A549 (cell line): ENCODE data around the gene FTCD. TPM values are rescaled to one million over a fixed set of nuclear protein-coding genes. Genes with fewer than 3 reads are reported as not detected.

Experiments used
- ATAC-seq, 2 experiments: fragments of 200-7000 bp in 1 of 2; fragments of >200 bp in 1 of 2; cut with Nextera tagmentation in 1 of 2; cut with Tn5 transposase in 1 of 2; 3 replicates each; pipeline versions ENCODE4 v1.8.0 to v1.9.1; 2018 to 2020; ENCODE audit warnings: mild to moderate bottlenecking in 1 of 2, moderate library complexity in 1 of 2
- CTCF ChIA-PET: fragments of 300-600 bp; sonication (Branson Sonifier 250); formaldehyde crosslinking; extraction: SDS; loops from one replicate; lab custom pipeline; 2021; ENCODE audit warnings: antibody characterized with exemption, inconsistent platforms; lab: Yijun Ruan, JAX
- POLR2A ChIA-PET: fragments of 350-600 bp; formaldehyde crosslinking; extraction: SDS; loops from one replicate; lab custom pipeline; 2021; ENCODE audit warnings: antibody characterized with exemption, inconsistent platforms; lab: Yijun Ruan, JAX
- DNase-seq, 2 experiments: peaks; one replicate each; pipeline versions ENCODE4 v3.0.0 to v3.0.0-alpha.2; 2011 to 2016; ENCODE audit warnings: low read depth in 1 of 2, low spot score in 1 of 2
- FAIRE-seq: peaks from 2 replicates; lab custom pipeline; 2011; peaks lifted over from hg19 to GRCh38; lab: Jason Lieb, UNC
- H3K27ac ChIP-seq, 2 experiments: fragments of >200 bp; sonication (Bioruptor Twin); formaldehyde crosslinking; 3 replicates each; pipeline ENCODE4 v1.5.1; 2016 to 2017
- H3K4me1 ChIP-seq: fragments of >200 bp; sonication (Bioruptor Twin); formaldehyde crosslinking; 3 replicates; pipeline ENCODE4 v1.6.1; 2016
- H3K4me2 ChIP-seq: fragments of >200 bp; sonication (Bioruptor Twin); formaldehyde crosslinking; 3 replicates; pipeline ENCODE4 v1.6.1; 2016
- H3K4me3 ChIP-seq: fragments of >200 bp; sonication (Bioruptor Twin); formaldehyde crosslinking; 3 replicates; pipeline ENCODE4 v1.5.1; 2016
- H3K9me3 ChIP-seq: fragments of >200 bp; sonication (Bioruptor Twin); formaldehyde crosslinking; 3 replicates; pipeline ENCODE4 v1.6.1; 2016
- CBX2 ChIP-seq: fragments of 200-600 bp; sonication (generic); IDR thresholded peaks from 2 replicates; pipeline ENCODE4 v1.6.1; 2016; ENCODE audit warnings: low read depth, mild to moderate bottlenecking, borderline replicate concordance
- CBX8 ChIP-seq: fragments of 200-600 bp; sonication (generic); IDR thresholded peaks from 2 replicates; pipeline ENCODE4 v1.6.1; 2016
- CHD2 ChIP-seq: fragments of 150-350 bp; IDR thresholded peaks from 2 replicates; pipeline ENCODE4 v1.6.1; 2014; ENCODE audit warnings: low read length; ENCODE audit not compliant: partially characterized antibody
- EHF ChIP-seq: fragments of 250-450 bp; sonication (Bioruptor Pico); IDR thresholded peaks from 2 replicates; pipeline ENCODE4 v1.5.0; 2020; ENCODE audit warnings: mild to moderate bottlenecking
- ELK1 ChIP-seq: fragments of 150-350 bp; IDR thresholded peaks from 2 replicates; pipeline ENCODE4 v1.6.1; 2014; ENCODE audit warnings: low read depth, mild to moderate bottlenecking, low read length
- EP300 ChIP-seq, 2 experiments: fragments of >200 bp; sonication (Bioruptor Twin); formaldehyde crosslinking; IDR thresholded peaks; 2 replicates in 1 of 2; 3 replicates in 1 of 2; pipeline ENCODE4 v1.6.1; 2016 to 2017
- FOSB ChIP-seq: fragments of 250-450 bp; sonication (Bioruptor Pico); IDR thresholded peaks from 2 replicates; pipeline ENCODE4 v1.5.0; 2020; ENCODE audit warnings: mild to moderate bottlenecking, moderate library complexity
- GATA3 ChIP-seq: IDR thresholded peaks from 2 replicates; pipeline ENCODE4 v1.6.1; 2012; ENCODE audit warnings: borderline replicate concordance
- HEYL ChIP-seq: fragments of 250-450 bp; sonication (Bioruptor Pico); IDR thresholded peaks from 2 replicates; pipeline ENCODE4 v1.8.0; 2021; ENCODE audit warnings: mild to moderate bottlenecking, moderate library complexity
- HOXB13 ChIP-seq: fragments of 250-450 bp; sonication (Bioruptor Pico); IDR thresholded peaks from 2 replicates; pipeline ENCODE4 v1.5.0; 2020; ENCODE audit warnings: low read depth, mild to moderate bottlenecking, moderate library complexity
- JUNB ChIP-seq: fragments of >200 bp; sonication (Bioruptor Twin); formaldehyde crosslinking; IDR thresholded peaks from 2 replicates; pipeline ENCODE4 v1.6.1; 2016
- MAFK ChIP-seq: fragments of 450-650 bp; IDR thresholded peaks from 2 replicates; pipeline ENCODE4 v1.6.1; 2014; ENCODE audit not compliant: partially characterized antibody
- MAZ ChIP-seq: fragments of 150-350 bp; IDR thresholded peaks from 2 replicates; pipeline ENCODE4 v1.6.1; 2014; ENCODE audit warnings: antibody characterized with exemption, low read depth, low read length, borderline replicate concordance
- MYC ChIP-seq: IDR thresholded peaks from 2 replicates; pipeline ENCODE4 v1.6.1; 2012; ENCODE audit warnings: mild to moderate bottlenecking, inconsistent platforms, low read length, improper control_type of control experiment, borderline replicate concordance
- NFE2L2 ChIP-seq: fragments of 150-350 bp; conservative IDR thresholded peaks from 2 replicates; pipeline ENCODE4 v1.6.1; 2014; ENCODE audit warnings: low read length
- NPAS2 ChIP-seq: fragments of 250-450 bp; sonication (Bioruptor Pico); IDR thresholded peaks from 2 replicates; pipeline ENCODE4 v1.8.0; 2022; ENCODE audit warnings: mild to moderate bottlenecking, moderate library complexity, borderline replicate concordance
- POLR2AphosphoS2 ChIP-seq: conservative IDR thresholded peaks from 2 replicates; pipeline ENCODE4 v1.6.1; 2012; ENCODE audit warnings: low read length, improper control_type of control experiment, inconsistent platforms
- RAD21 ChIP-seq, 2 experiments: fragments of >200 bp in 1 of 2; sonication (Bioruptor Twin) in 1 of 2; formaldehyde crosslinking in 1 of 2; IDR thresholded peaks in 1 of 2; conservative IDR thresholded peaks in 1 of 2; 2 replicates in 1 of 2; 3 replicates in 1 of 2; pipeline ENCODE4 v1.6.1; 2012 to 2018; ENCODE audit warnings: inconsistent platforms in 1 of 2
- RCOR1 ChIP-seq: fragments of 150-350 bp; IDR thresholded peaks from 2 replicates; pipeline ENCODE4 v1.6.1; 2014; ENCODE audit warnings: antibody characterized with exemption, low read length, low read depth
- RNF2 ChIP-seq: fragments of 200-600 bp; sonication (generic); IDR thresholded peaks from 2 replicates; pipeline ENCODE4 v1.6.1; 2016; ENCODE audit warnings: low read depth, mild to moderate bottlenecking, antibody characterized with exemption, moderate library complexity, borderline replicate concordance
- WGBS: methylation state at CpG from one replicate; pipeline ENCODE4 v1.1.6; 2017; ENCODE audit errors: missing lambda C conversion rate; 5-methylcytosine and 5-hydroxymethylcytosine counted together
- polyA plus RNA-seq, 4 experiments: library from polyadenylated mRNA; depleted of rRNA in 3 of 4; stranded (reverse); fragments of >200 nt; fragmentation: RNase III in 1 of 4; extraction: RNeasy Plus Mini Kit Qiagen cat#74134 plus additional on column Dnase treatment in 1 of 4; gene quantifications; 2 replicates in 3 of 4; 3 replicates in 1 of 4; pipeline ENCODE4 v1.2.3, GENCODE V29; 2011 to 2017
- TF ChIP-seq, protein P1 (sequence below): fragments of >200 bp; sonication (Bioruptor Twin); formaldehyde crosslinking; IDR thresholded peaks from 3 replicates; pipeline ENCODE4 v1.5.1; 2016
- TF ChIP-seq, protein P2 (sequence below): fragments of >200 bp; sonication (Bioruptor Twin); formaldehyde crosslinking; IDR thresholded peaks from 3 replicates; pipeline ENCODE4 v1.6.1; 2016

Gene FTCD
- polyA plus RNA-seq, 2 of the 4 experiments (the other 2 are of a cell fraction): not detected

DNA sequence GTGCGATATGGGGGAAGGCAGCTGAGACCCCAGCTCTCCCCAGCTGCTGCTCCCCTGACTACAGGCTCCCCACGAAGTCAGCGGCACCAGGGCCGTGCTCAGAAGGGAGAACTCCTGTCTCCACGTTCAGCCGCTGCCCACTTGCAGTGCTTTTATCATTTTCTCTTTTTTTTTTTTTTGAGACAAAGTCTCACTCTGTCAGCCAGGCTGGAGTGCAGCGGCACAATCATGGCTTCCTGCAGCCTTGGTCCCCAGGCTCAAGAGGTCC is 933 bp upstream of the FTCD start:
- H3K4me2 ChIP-seq: no peak overlapping the region
- TF ChIP-seq, protein P1, sequence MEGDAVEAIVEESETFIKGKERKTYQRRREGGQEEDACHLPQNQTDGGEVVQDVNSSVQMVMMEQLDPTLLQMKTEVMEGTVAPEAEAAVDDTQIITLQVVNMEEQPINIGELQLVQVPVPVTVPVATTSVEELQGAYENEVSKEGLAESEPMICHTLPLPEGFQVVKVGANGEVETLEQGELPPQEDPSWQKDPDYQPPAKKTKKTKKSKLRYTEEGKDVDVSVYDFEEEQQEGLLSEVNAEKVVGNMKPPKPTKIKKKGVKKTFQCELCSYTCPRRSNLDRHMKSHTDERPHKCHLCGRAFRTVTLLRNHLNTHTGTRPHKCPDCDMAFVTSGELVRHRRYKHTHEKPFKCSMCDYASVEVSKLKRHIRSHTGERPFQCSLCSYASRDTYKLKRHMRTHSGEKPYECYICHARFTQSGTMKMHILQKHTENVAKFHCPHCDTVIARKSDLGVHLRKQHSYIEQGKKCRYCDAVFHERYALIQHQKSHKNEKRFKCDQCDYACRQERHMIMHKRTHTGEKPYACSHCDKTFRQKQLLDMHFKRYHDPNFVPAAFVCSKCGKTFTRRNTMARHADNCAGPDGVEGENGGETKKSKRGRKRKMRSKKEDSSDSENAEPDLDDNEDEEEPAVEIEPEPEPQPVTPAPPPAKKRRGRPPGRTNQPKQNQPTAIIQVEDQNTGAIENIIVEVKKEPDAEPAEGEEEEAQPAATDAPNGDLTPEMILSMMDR: no peak
- TF ChIP-seq RNF2: no peak
- TF ChIP-seq, all 56 proteins: peak for 0
- ChIA-PET POLR2A (no interaction called here), CTCF (interaction anchor here (5.2 kb wide), 1 partner anchor 13 kb away, joined by 34 read pairs; no protein-coding TSS in a partner anchor)
- H3K4me1 ChIP-seq: no peaks in the 10 kb centered on the region
- FAIRE-seq (no peak), DNase-seq (no peak), ATAC-seq (no peak)
- H3K27ac ChIP-seq: no peak overlapping the region
- WGBS: 87% methylated on average over 7 of the region's 7 CpGs
- no peaks in the 10 kb centered on the region for H3K9me3 ChIP-seq
- no peak overlapping the region for H3K4me3 ChIP-seq

GRCh38 chr21:46154955-46155513 is 345 bp downstream of the FTCD start:
- TF ChIP-seq NFE2L2: no peak
- TF ChIP-seq POLR2AphosphoS2: no peak
- TF ChIP-seq HOXB13: no peak
- TF ChIP-seq MAFK: no peak
- TF ChIP-seq, protein P2, sequence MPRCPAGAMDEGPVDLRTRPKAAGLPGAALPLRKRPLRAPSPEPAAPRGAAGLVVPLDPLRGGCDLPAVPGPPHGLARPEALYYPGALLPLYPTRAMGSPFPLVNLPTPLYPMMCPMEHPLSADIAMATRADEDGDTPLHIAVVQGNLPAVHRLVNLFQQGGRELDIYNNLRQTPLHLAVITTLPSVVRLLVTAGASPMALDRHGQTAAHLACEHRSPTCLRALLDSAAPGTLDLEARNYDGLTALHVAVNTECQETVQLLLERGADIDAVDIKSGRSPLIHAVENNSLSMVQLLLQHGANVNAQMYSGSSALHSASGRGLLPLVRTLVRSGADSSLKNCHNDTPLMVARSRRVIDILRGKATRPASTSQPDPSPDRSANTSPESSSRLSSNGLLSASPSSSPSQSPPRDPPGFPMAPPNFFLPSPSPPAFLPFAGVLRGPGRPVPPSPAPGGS: no peak
- TF ChIP-seq CHD2: no peak
- TF ChIP-seq EP300 (IDR thresholded peaks at IDR 0.05): no peak
- no peak for TF ChIP-seq RAD21 (conservative IDR thresholded peaks at IDR 0.05 in 1 of 2, IDR thresholded peaks at IDR 0.05 in 1 of 2)
- TF ChIP-seq MAZ: no peak
- no peak for TF ChIP-seq CBX2
- no peak for TF ChIP-seq RCOR1
- TF ChIP-seq FOSB (CRISPR knock-in tag): no peak
- no peak for TF ChIP-seq JUNB
- TF ChIP-seq CBX8: no peak
- TF ChIP-seq HEYL (CRISPR knock-in tag): no peak
- TF ChIP-seq, all 56 proteins: peak for 0
- Histone ChIP-seq H3K9me3 (no peaks in the 10 kb centered on the region), H3K4me1 (no peaks in the 10 kb centered on the region), H3K27ac (no peak overlapping the region), H3K4me3 (no peak overlapping the region), H3K4me2 (no peak overlapping the region)
- FAIRE-seq: no peak
- POLR2A ChIA-PET: no interaction called here
- no peak for DNase-seq
- 90% methylated on average over 2 of the region's 16 CpGs for WGBS
- ATAC-seq: no peak
- CTCF ChIA-PET: interaction anchor here (5.2 kb wide), 1 partner anchor 12 kb away, joined by 34 read pairs; no protein-coding TSS in a partner anchor

DNA sequence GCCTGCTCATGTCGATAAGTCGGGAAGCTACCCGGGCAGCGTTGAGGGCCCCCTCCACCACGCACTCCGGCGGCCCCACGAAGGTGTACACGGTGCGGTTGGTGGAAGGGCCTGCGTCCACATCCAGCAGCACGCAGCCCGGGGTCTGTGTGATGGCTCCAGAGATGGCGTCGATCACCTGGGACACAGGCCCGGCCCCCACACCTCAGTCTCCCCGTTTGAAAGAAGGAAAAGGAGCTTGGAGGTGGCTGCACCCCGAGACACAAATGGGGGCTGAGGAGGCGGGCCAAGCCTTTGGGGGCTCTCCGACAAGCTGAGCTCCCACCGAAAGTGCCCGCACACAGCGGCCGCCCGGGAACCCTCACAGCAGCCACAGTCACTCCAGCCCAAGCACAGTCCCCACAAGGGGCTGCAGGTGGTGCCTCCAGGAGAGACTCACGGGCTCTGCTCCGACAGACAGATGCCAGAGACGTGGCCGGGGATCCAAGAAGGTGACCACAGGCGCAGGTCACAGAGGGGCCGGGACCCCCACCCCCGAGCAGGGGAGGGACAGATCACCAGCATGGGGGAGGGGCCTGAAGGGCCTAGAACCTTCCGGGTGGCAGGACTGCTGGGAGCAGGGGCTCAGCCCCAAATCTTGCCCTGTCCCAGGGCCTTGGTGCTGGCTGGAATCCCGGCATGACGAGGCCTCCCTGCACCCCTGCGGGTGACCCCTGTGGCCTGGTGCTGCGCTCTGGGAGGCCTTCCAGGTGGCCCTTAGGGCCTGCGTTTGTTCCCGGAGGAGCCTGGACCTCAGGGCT is 1.0 kb downstream of the FTCD start:
- ChIA-PET CTCF (interaction anchor here (0.6 to 5.2 kb wide), 7 partner anchors 11 to 71 kb away, joined by 3 to 34 read pairs (median 4); partner anchors contain the start of gene COL6A2), POLR2A (no interaction called here)
- ATAC-seq (no peak), FAIRE-seq (no peak), DNase-seq (no peak)
- 89% methylated on average over 14 of the region's 39 CpGs for WGBS
- H3K9me3 ChIP-seq: no peaks in the 10 kb centered on the region
- TF ChIP-seq GATA3 (no peak), MYC (no peak), NPAS2 (CRISPR knock-in tag) (no peak), EHF (no peak), ELK1 (no peak), RNF2 (no peak), CHD2 (no peak)
- TF ChIP-seq, protein P2: no peak
- H3K27ac ChIP-seq: no peak overlapping the region
- H3K4me2 ChIP-seq: no peak overlapping the region
- no peak overlapping the region for H3K4me3 ChIP-seq
- H3K4me1 ChIP-seq: no peaks in the 10 kb centered on the region
